Kidney epithelial cell (primary cell): ENCODE results near the gene LYRM7. TPM values are rescaled to one million over a fixed set of nuclear protein-coding genes. Genes with fewer than 3 reads are reported as not detected.

Experiments
- DNase-seq: peaks from one replicate; pipeline ENCODE4 v3.0.0-alpha.2; 2010; ENCODE audit warnings: low read depth
- H3K27me3 ChIP-seq: 2 replicates; pipeline ENCODE4 v1.6.0; 2011; ENCODE audit warnings: low read length; ENCODE audit not compliant: control insufficient read depth, insufficient read depth
- H3K36me3 ChIP-seq: 2 replicates; pipeline ENCODE4 v1.5.1; 2011; ENCODE audit warnings: low read length; ENCODE audit not compliant: control insufficient read depth, insufficient read depth
- H3K4me3 ChIP-seq: 2 replicates; pipeline ENCODE4 v1.5.1; 2011; ENCODE audit warnings: low read depth, mild to moderate bottlenecking, control low read depth, low read length
- CTCF ChIP-seq: IDR thresholded peaks from 2 replicates; pipeline ENCODE4 v1.5.1; 2011; ENCODE audit warnings: mild to moderate bottlenecking, moderate library complexity, low read length, control low read depth, inconsistent platforms; ENCODE audit not compliant: insufficient read depth, poor library complexity, severe bottlenecking
- total RNA-seq: library from RNA; depleted of rRNA; stranded (reverse); fragments of >200 nt; gene quantifications from 2 replicates; pipeline ENCODE4 v1.2.3, GENCODE V29; 2015

The LYRM7 gene
- total RNA-seq, 1 donor from 2014 or later: 3.8 TPM

- no peak overlapping the region for H3K4me3 ChIP-seq
- TF ChIP-seq CTCF: no peak
- no peaks in the 10 kb centered on the region for H3K27me3 ChIP-seq
- peak; percentile 12 for DNase-seq
- H3K36me3 ChIP-seq: no peaks in the 10 kb centered on the region
Measured at GRCh38 chr5:131209506-131210150, 38.9 kb downstream of the LYRM7 start.

- Histone ChIP-seq H3K4me3 (no peak overlapping the region), H3K36me3 (no peaks in the 10 kb centered on the region), H3K27me3 (no peaks in the 10 kb centered on the region)
- DNase-seq: no peak
- TF ChIP-seq CTCF: no peak
Measured at GRCh38 chr5:131210151-131210510, 39.4 kb downstream of the LYRM7 start.

GRCh38 chr5:131211669-131212068, 40.9 kb downstream of the LYRM7 start:
- H3K4me3 ChIP-seq: no peak overlapping the region
- no peaks in the 10 kb centered on the region for H3K27me3 ChIP-seq
- TF ChIP-seq CTCF: no peak
- no peaks in the 10 kb centered on the region for H3K36me3 ChIP-seq
- no peak for DNase-seq

GRCh38 chr5:131212471-131213021, 41.8 kb downstream of the LYRM7 start:
- no peak overlapping the region for H3K4me3 ChIP-seq

GRCh38 chr5:131214609-131215227, 44.0 kb downstream of the LYRM7 start:
- no peak for TF ChIP-seq CTCF
- no peak overlapping the region for H3K4me3 ChIP-seq
- H3K36me3 ChIP-seq: no peaks in the 10 kb centered on the region
- H3K27me3 ChIP-seq: no peaks in the 10 kb centered on the region
- DNase-seq: no peak

More at GRCh38 chr5:131212471-131213021, 41.8 kb downstream of the LYRM7 start:
- TF ChIP-seq CTCF: no peak
- DNase-seq: no peak
- Histone ChIP-seq H3K27me3 (no peaks in the 10 kb centered on the region), H3K36me3 (no peaks in the 10 kb centered on the region)
